Dermis blood vessel endothelial cell (primary cell): Measurements from ENCODE around the gene HHAT. TPM values are rescaled to one million over a fixed set of nuclear protein-coding genes. Genes with fewer than 3 reads are reported as not detected.

Experiments used
- total RNA-seq: library from RNA; depleted of rRNA; stranded (reverse); fragments of >200 nt; gene quantifications from 2 replicates; pipeline ENCODE4 v1.2.3, GENCODE V29; 2014

Gene HHAT
- total RNA-seq, 1 donor from 2014 or later: 4.8 TPM

Other genes starting within 250 kb of the HHAT start
- gene SERTAD4, start 96.1 kb upstream of the HHAT start, total RNA-seq: 1.1 and 3.9 TPM in 2 replicates